ENCODE measurements around the gene HDGFL1. TPM values are rescaled to one million over a fixed set of nuclear protein-coding genes. Genes with fewer than 3 reads are reported as not detected.

Gene HDGFL1
- total and polyA plus RNA-seq, 2 of the 8 experiments (the other 6 are each of a cell fraction or from before 2014, with no cell fraction given): not detected

GRCh38 chr6:22530506-22530905, 38.9 kb upstream of the HDGFL1 start:
- FAIRE-seq (no peak), DNase-seq (ENCODE audit: low read depth in 1 of 2, low spot score in 2 of 2) (no peak)
- Histone ChIP-seq H3K79me2 (ENCODE audit: control insufficient read depth in 1 of 2, insufficient read depth in 2 of 2, low read length in 2 of 2) (no peaks in the 10 kb centered on the region), H3K9ac (replicated peaks in 1 of 4; ENCODE audit: extremely low read depth in 1 of 4, low read depth in 3 of 4, low read length in 3 of 4) (no peak overlapping the region), H2BK12ac (ENCODE audit: low read depth, low read length) (no peak overlapping the region), H3K27me3 (replicated peaks in 1 of 4; ENCODE audit: control insufficient read depth in 3 of 4, extremely low read depth in 1 of 4, insufficient read depth in 3 of 4, low read length in 3 of 4) (no peaks in the 10 kb centered on the region), H3K9me3 (ENCODE audit: insufficient read depth in 2 of 2, low read depth in 1 of 2, low read length in 1 of 2) (no peaks in the 10 kb centered on the region), H2BK5ac (ENCODE audit: low read depth, low read length) (no peak overlapping the region), H4K91ac (replicated peaks; ENCODE audit: insufficient read length, low read length) (no peak overlapping the region), H2AK5ac (ENCODE audit: low read depth, low read length) (no peak overlapping the region), H3K79me1 (ENCODE audit: low read depth, low read length) (no peaks in the 10 kb centered on the region), H4K5ac (ENCODE audit: insufficient read length, low read depth, low read length) (no peak overlapping the region), H3K23ac (ENCODE audit: insufficient read length) (no peak overlapping the region), H3K4ac (replicated peaks; ENCODE audit: insufficient read length, low read depth, low read length) (no peak overlapping the region), H2BK120ac (replicated peaks; ENCODE audit: low read depth, low read length) (no peak overlapping the region), H3K56ac (replicated peaks; ENCODE audit: insufficient read length, low read depth, low read length) (no peak overlapping the region), H2AFZ (ENCODE audit: low read length) (no peak overlapping the region), H3K18ac (ENCODE audit: extremely low read depth, low read length) (no peak overlapping the region), H2BK20ac (ENCODE audit: low read length) (no peak overlapping the region), H3K27ac (ENCODE audit: low read depth, low read length) (no peak overlapping the region), H3K14ac (ENCODE audit: insufficient read length) (no peak overlapping the region), H2BK15ac (ENCODE audit: low read length) (no peak overlapping the region), H3K36me3 (ENCODE audit: control insufficient read depth in 2 of 4, insufficient read depth in 4 of 4, low read length in 3 of 4) (no peaks in the 10 kb centered on the region), H4K20me1 (replicated peaks in 1 of 2; ENCODE audit: control insufficient read depth in 1 of 2, insufficient read depth in 2 of 2, low read length in 2 of 2) (no peaks in the 10 kb centered on the region), H4K8ac (ENCODE audit: extremely low read depth, insufficient read depth, low read length) (no peak overlapping the region), H3K4me1 (replicated peaks in 1 of 4; ENCODE audit: control insufficient read depth in 3 of 4, insufficient read depth in 4 of 4, low read length in 3 of 4) (no peaks in the 10 kb centered on the region), H3K4me2 (ENCODE audit: insufficient read depth in 1 of 2, low read depth in 2 of 2, low read length in 2 of 2) (no peak overlapping the region), H3K4me3 (ENCODE audit: extremely low read depth in 1 of 4, insufficient read depth in 2 of 4, low read depth in 3 of 4, low read length in 4 of 4) (no peak overlapping the region), H3K23me2 (ENCODE audit: low read depth, low read length) (no peaks in the 10 kb centered on the region; the same call in 1 of the 2 replicates)
- ChIA-PET POLR2A (ENCODE audit: partially characterized antibody) (no interaction called here), CTCF (ENCODE audit: partially characterized antibody) (interaction anchor here (1.2 kb wide), 1 partner anchor 14 kb away, joined by 4 read pairs; no protein-coding TSS in a partner anchor)
- 93% methylated on average over 1 of the region's 1 CpG; no CpG with 5 or more reads in 1 of the 2 experiments for WGBS, 2 experiments (ENCODE audit: extremely low coverage in 1 of 2, insufficient coverage in 1 of 2, insufficient read length in 1 of 2, insufficient replicate concordance in 2 of 2, low coverage in 1 of 2, low lambda C conversion rate in 2 of 2, missing lambda C conversion rate in 1 of 2)
- no peak for TF ChIP-seq BCL11A (IDR thresholded peaks at IDR 0.05; ENCODE audit: low read depth in 2 of 2, low read length in 2 of 2)
- TF ChIP-seq KDM5A (IDR thresholded peaks at IDR 0.05; ENCODE audit: low read length): no peak
- TF ChIP-seq MAFK (IDR thresholded peaks at IDR 0.05; ENCODE audit: low read depth, low read length): no peak
- no peak for TF ChIP-seq EP300 (IDR thresholded peaks at IDR 0.05; ENCODE audit: borderline replicate concordance in 1 of 2, low read depth in 2 of 2, low read length in 2 of 2)
- no peak for TF ChIP-seq ATF3 (IDR thresholded peaks at IDR 0.05; ENCODE audit: insufficient read depth, low read depth, low read length)
- TF ChIP-seq SUZ12 (IDR thresholded peaks at IDR 0.05; ENCODE audit: low read length): no peak
- no peak for TF ChIP-seq EGR1 (IDR thresholded peaks at IDR 0.05; ENCODE audit: borderline replicate concordance, low read depth, low read length)
- TF ChIP-seq SP4 (IDR thresholded peaks at IDR 0.05; ENCODE audit: low read length): no peak
- TF ChIP-seq CTCF (IDR thresholded peaks at IDR 0.05; ENCODE audit: control extremely low read depth in 1 of 3, insufficient read depth in 1 of 3, low read depth in 1 of 3, low read length in 3 of 3): no peak
- no peak for TF ChIP-seq NRF1 (IDR thresholded peaks at IDR 0.05; ENCODE audit: low read depth, low read length)
- no peak for TF ChIP-seq KDM4A (IDR thresholded peaks at IDR 0.05; ENCODE audit: low read depth, low read length, severe bottlenecking)

Measured in H1 (cell line).